Ishikawa (cell line): ENCODE data around the gene FMNL2.

Source experiments
- CEBPB ChIP-seq: IDR thresholded peaks from 2 replicates; pipeline ENCODE4 v1.6.1; 2012
- EP300 ChIP-seq: IDR thresholded peaks from 2 replicates; pipeline ENCODE4 v1.6.1; 2012; ENCODE audit warnings: borderline replicate concordance
- FOXM1 ChIP-seq: IDR thresholded peaks from 2 replicates; pipeline ENCODE4 v1.6.1; 2012; ENCODE audit warnings: low read depth, borderline replicate concordance
- MAX ChIP-seq: IDR thresholded peaks from 2 replicates; pipeline ENCODE4 v1.6.1; 2012
- RAD21 ChIP-seq: IDR thresholded peaks from 2 replicates; pipeline ENCODE4 v1.6.1; 2012; ENCODE audit warnings: low read depth
- REST ChIP-seq: IDR thresholded peaks from 2 replicates; pipeline ENCODE4 v1.6.1; 2012; ENCODE audit warnings: low read depth, mild to moderate bottlenecking
- TCF12 ChIP-seq: IDR thresholded peaks from 2 replicates; pipeline ENCODE4 v1.6.1; 2012; ENCODE audit warnings: low read depth
- YY1 ChIP-seq: IDR thresholded peaks from 2 replicates; pipeline ENCODE4 v1.6.1; 2012; ENCODE audit warnings: low read depth

GRCh38 chr2:152395572-152395971 is 60.6 kb downstream of the FMNL2 start:
- TF ChIP-seq RAD21, result no peak
- TF ChIP-seq YY1, result no peak
- no peak for TF ChIP-seq MAX
- no peak for TF ChIP-seq FOXM1
- TF ChIP-seq REST, result no peak
- no peak for TF ChIP-seq TCF12
- TF ChIP-seq EP300, result no peak
- TF ChIP-seq CEBPB, result no peak
